HEK293 (cell line): ENCODE results near the gene KRTAP13-1.

Experiments used
- GLIS2 ChIP-seq: fragments of 450-650 bp; formaldehyde crosslinking; IDR thresholded peaks from 2 replicates; pipeline ENCODE4 v1.5.1; 2016; ENCODE audit warnings: missing biosample characterization, missing genetic modification characterization
- HOXA7 ChIP-seq: sonication (generic); formaldehyde crosslinking; IDR thresholded peaks from 2 replicates; pipeline ENCODE4 v1.8.1; 2022; ENCODE audit warnings: missing genetic modification reagents, borderline replicate concordance
- OSR2 ChIP-seq: fragments of 450-650 bp; formaldehyde crosslinking; IDR thresholded peaks from 2 replicates; pipeline ENCODE4 v1.5.1; 2016; ENCODE audit warnings: missing biosample characterization, missing genetic modification characterization
- SCRT1 ChIP-seq: fragments of 450-650 bp; formaldehyde crosslinking; IDR thresholded peaks from 2 replicates; pipeline ENCODE4 v1.5.1; 2016; ENCODE audit warnings: missing biosample characterization, missing genetic modification characterization, borderline replicate concordance
- ZBTB7A ChIP-seq: fragments of 450-650 bp; formaldehyde crosslinking; IDR thresholded peaks from 2 replicates; pipeline ENCODE4 v1.5.1; 2016; ENCODE audit warnings: low read depth, missing biosample characterization, missing genetic modification characterization
- ZNF169 ChIP-seq: fragments of 450-650 bp; formaldehyde crosslinking; IDR thresholded peaks from 2 replicates; pipeline ENCODE4 v1.5.1; 2016; ENCODE audit warnings: missing biosample characterization, missing genetic modification characterization
- ZNF184 ChIP-seq: fragments of 450-650 bp; IDR thresholded peaks from 2 replicates; pipeline ENCODE4 v1.5.1; 2018; ENCODE audit warnings: missing biosample characterization, mild to moderate bottlenecking, missing genetic modification characterization
- ZNF266 ChIP-seq: fragments of 450-650 bp; formaldehyde crosslinking; IDR thresholded peaks from 2 replicates; pipeline ENCODE4 v1.5.1; 2016; ENCODE audit warnings: missing biosample characterization, missing genetic modification characterization, low read depth
- ZNF274 ChIP-seq, 2 experiments: fragments of 200-500 bp in 1 of 2; fragments of 450-650 bp in 1 of 2; sonication (Bioruptor generic) in 1 of 2; formaldehyde crosslinking in 1 of 2; IDR thresholded peaks; 2 replicates each; pipeline versions ENCODE4 v1.5.1 to v1.6.1; 2014 to 2016; ENCODE audit warnings: borderline replicate concordance in 1 of 2, inconsistent platforms in 1 of 2, low read length in 1 of 2, missing biosample characterization in 1 of 2, missing genetic modification characterization in 1 of 2
- TF ChIP-seq, protein P1 (sequence below): fragments of 450-650 bp; formaldehyde crosslinking; IDR thresholded peaks from 2 replicates; pipeline ENCODE4 v1.5.1; 2016; ENCODE audit warnings: missing biosample characterization, missing genetic modification characterization
- TF ChIP-seq, protein P2 (sequence below): fragments of 450-650 bp; formaldehyde crosslinking; IDR thresholded peaks from 2 replicates; pipeline ENCODE4 v1.5.1; 2017; ENCODE audit warnings: missing biosample characterization, missing genetic modification characterization
- TF ChIP-seq, protein P3 (sequence below): fragments of 450-650 bp; formaldehyde crosslinking; IDR thresholded peaks from 2 replicates; pipeline ENCODE4 v1.5.1; 2016; ENCODE audit warnings: missing biosample characterization, missing genetic modification characterization
- TF ChIP-seq, protein P4 (sequence below): fragments of 450-650 bp; formaldehyde crosslinking; IDR thresholded peaks from 2 replicates; pipeline ENCODE4 v1.5.1; 2016; ENCODE audit warnings: missing biosample characterization, missing genetic modification characterization, low read depth
- TF ChIP-seq, protein P5 (sequence below): fragments of 450-650 bp; formaldehyde crosslinking; IDR thresholded peaks from 2 replicates; pipeline ENCODE4 v1.5.1; 2016; ENCODE audit warnings: missing biosample characterization, missing genetic modification characterization

DNA sequence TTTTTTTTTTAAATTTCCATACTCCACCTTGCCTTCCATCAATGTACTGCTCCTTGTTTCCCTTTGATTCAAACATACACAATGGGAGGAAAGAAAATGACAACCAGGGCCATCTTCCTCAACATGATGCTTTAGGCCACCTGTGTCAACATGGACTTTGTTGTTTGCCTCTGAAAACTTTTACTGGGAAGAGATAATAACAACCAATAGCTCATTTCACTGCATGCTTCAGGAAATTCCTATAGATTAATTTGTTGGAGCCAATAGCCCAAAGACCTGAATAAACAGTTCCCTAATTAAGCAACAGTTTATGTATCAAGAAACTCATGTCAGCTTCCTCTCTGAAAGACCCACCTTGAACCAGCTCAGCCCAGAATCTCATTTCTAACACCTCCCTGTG, 47.4 kb downstream of the KRTAP13-1 start:
- TF ChIP-seq, protein P1, sequence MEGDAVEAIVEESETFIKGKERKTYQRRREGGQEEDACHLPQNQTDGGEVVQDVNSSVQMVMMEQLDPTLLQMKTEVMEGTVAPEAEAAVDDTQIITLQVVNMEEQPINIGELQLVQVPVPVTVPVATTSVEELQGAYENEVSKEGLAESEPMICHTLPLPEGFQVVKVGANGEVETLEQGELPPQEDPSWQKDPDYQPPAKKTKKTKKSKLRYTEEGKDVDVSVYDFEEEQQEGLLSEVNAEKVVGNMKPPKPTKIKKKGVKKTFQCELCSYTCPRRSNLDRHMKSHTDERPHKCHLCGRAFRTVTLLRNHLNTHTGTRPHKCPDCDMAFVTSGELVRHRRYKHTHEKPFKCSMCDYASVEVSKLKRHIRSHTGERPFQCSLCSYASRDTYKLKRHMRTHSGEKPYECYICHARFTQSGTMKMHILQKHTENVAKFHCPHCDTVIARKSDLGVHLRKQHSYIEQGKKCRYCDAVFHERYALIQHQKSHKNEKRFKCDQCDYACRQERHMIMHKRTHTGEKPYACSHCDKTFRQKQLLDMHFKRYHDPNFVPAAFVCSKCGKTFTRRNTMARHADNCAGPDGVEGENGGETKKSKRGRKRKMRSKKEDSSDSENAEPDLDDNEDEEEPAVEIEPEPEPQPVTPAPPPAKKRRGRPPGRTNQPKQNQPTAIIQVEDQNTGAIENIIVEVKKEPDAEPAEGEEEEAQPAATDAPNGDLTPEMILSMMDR (tag by site-specific recombination), result no peak
- no peak for TF ChIP-seq OSR2 (tag by site-specific recombination)
- no peak for TF ChIP-seq ZBTB7A (tag by site-specific recombination)
- TF ChIP-seq, protein P2, sequence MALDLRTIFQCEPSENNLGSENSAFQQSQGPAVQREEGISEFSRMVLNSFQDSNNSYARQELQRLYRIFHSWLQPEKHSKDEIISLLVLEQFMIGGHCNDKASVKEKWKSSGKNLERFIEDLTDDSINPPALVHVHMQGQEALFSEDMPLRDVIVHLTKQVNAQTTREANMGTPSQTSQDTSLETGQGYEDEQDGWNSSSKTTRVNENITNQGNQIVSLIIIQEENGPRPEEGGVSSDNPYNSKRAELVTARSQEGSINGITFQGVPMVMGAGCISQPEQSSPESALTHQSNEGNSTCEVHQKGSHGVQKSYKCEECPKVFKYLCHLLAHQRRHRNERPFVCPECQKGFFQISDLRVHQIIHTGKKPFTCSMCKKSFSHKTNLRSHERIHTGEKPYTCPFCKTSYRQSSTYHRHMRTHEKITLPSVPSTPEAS (tag by site-specific recombination), result no peak
- TF ChIP-seq SCRT1, result no peak
- TF ChIP-seq, protein P3, sequence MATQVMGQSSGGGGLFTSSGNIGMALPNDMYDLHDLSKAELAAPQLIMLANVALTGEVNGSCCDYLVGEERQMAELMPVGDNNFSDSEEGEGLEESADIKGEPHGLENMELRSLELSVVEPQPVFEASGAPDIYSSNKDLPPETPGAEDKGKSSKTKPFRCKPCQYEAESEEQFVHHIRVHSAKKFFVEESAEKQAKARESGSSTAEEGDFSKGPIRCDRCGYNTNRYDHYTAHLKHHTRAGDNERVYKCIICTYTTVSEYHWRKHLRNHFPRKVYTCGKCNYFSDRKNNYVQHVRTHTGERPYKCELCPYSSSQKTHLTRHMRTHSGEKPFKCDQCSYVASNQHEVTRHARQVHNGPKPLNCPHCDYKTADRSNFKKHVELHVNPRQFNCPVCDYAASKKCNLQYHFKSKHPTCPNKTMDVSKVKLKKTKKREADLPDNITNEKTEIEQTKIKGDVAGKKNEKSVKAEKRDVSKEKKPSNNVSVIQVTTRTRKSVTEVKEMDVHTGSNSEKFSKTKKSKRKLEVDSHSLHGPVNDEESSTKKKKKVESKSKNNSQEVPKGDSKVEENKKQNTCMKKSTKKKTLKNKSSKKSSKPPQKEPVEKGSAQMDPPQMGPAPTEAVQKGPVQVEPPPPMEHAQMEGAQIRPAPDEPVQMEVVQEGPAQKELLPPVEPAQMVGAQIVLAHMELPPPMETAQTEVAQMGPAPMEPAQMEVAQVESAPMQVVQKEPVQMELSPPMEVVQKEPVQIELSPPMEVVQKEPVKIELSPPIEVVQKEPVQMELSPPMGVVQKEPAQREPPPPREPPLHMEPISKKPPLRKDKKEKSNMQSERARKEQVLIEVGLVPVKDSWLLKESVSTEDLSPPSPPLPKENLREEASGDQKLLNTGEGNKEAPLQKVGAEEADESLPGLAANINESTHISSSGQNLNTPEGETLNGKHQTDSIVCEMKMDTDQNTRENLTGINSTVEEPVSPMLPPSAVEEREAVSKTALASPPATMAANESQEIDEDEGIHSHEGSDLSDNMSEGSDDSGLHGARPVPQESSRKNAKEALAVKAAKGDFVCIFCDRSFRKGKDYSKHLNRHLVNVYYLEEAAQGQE (tag by site-specific recombination), result no peak
- no peak for TF ChIP-seq HOXA7 (CRISPR knock-in tag)
- TF ChIP-seq GLIS2, result no peak
- TF ChIP-seq, protein P4, sequence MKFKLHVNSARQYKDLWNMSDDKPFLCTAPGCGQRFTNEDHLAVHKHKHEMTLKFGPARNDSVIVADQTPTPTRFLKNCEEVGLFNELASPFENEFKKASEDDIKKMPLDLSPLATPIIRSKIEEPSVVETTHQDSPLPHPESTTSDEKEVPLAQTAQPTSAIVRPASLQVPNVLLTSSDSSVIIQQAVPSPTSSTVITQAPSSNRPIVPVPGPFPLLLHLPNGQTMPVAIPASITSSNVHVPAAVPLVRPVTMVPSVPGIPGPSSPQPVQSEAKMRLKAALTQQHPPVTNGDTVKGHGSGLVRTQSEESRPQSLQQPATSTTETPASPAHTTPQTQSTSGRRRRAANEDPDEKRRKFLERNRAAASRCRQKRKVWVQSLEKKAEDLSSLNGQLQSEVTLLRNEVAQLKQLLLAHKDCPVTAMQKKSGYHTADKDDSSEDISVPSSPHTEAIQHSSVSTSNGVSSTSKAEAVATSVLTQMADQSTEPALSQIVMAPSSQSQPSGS, result no peak
- TF ChIP-seq ZNF274 (IDR thresholded peaks at IDR 0.05; ENCODE audit: low read length), result no peak
- TF ChIP-seq ZNF274 (tag by site-specific recombination; IDR thresholded peaks at IDR 0.05; ENCODE audit: borderline replicate concordance), result no peak
- TF ChIP-seq ZNF184 (tag by site-specific recombination), result no peak
- TF ChIP-seq ZNF266 (tag by site-specific recombination), result no peak
- TF ChIP-seq, protein P5, sequence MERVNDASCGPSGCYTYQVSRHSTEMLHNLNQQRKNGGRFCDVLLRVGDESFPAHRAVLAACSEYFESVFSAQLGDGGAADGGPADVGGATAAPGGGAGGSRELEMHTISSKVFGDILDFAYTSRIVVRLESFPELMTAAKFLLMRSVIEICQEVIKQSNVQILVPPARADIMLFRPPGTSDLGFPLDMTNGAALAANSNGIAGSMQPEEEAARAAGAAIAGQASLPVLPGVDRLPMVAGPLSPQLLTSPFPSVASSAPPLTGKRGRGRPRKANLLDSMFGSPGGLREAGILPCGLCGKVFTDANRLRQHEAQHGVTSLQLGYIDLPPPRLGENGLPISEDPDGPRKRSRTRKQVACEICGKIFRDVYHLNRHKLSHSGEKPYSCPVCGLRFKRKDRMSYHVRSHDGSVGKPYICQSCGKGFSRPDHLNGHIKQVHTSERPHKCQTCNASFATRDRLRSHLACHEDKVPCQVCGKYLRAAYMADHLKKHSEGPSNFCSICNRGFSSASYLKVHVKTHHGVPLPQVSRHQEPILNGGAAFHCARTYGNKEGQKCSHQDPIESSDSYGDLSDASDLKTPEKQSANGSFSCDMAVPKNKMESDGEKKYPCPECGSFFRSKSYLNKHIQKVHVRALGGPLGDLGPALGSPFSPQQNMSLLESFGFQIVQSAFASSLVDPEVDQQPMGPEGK (tag by site-specific recombination), result no peak
- TF ChIP-seq ZNF169 (tag by site-specific recombination), result no peak
